Spleen (tissue), 11 donors: Measurements from ENCODE around the gene S100A8. TPM values are rescaled to one million over a fixed set of nuclear protein-coding genes. Genes with fewer than 3 reads are reported as not detected.

ENCODE experiments used
- DNase-seq: peaks from one replicate; pipeline ENCODE4 v3.0.0-alpha.2; 2020
- H3K27ac ChIP-seq, 8 donors: fragments of 200-600 bp; sonication (generic) in 7 of 8; 1 replicate in 4 of 8; 2 replicates in 4 of 8; pipeline versions ENCODE4 v1.5.0 to v1.8.0; 2016 to 2021; ENCODE audit warnings: inconsistent platforms in 4 of 8, mild to moderate bottlenecking in 4 of 8, moderate library complexity in 1 of 8
- H3K27me3 ChIP-seq, 7 donors: fragments of 200-600 bp; sonication (generic) in 6 of 7; replicated peaks in 1 of 7; 1 replicate in 4 of 7; 2 replicates in 3 of 7; pipeline versions ENCODE4 v1.5.0 to v1.8.0; 2016 to 2021; ENCODE audit warnings: inconsistent platforms in 3 of 7, mild to moderate bottlenecking in 1 of 7
- H3K36me3 ChIP-seq, 6 donors: fragments of 200-600 bp; sonication (generic) in 5 of 6; 1 replicate in 4 of 6; 2 replicates in 2 of 6; pipeline versions ENCODE4 v1.5.0 to v1.8.0; 2016 to 2021; ENCODE audit warnings: inconsistent platforms in 2 of 6
- H3K4me1 ChIP-seq, 6 donors: fragments of 200-600 bp; sonication (generic) in 5 of 6; 1 replicate in 3 of 6; 2 replicates in 3 of 6; pipeline versions ENCODE4 v1.5.0 to v1.8.0; 2016 to 2021; ENCODE audit warnings: inconsistent platforms in 3 of 6
- H3K4me3 ChIP-seq, 8 donors: fragments of 200-600 bp; sonication (generic) in 7 of 8; 1 replicate in 4 of 8; 2 replicates in 4 of 8; pipeline versions ENCODE4 v1.5.0 to v1.8.0; 2016 to 2021; ENCODE audit warnings: inconsistent platforms in 4 of 8, mild to moderate bottlenecking in 4 of 8, moderate library complexity in 2 of 8
- H3K9me3 ChIP-seq, 8 donors: fragments of 200-600 bp; sonication (generic) in 7 of 8; 1 replicate in 4 of 8; 2 replicates in 4 of 8; pipeline versions ENCODE4 v1.5.0 to v1.8.0; 2016 to 2021; ENCODE audit warnings: inconsistent platforms in 4 of 8
- CTCF ChIP-seq, 11 experiments: fragments of 200-600 bp in 7 of 11; fragments of 450-650 bp in 4 of 11; sonication (generic) in 4 of 11; IDR thresholded peaks in 8 of 11; conservative IDR thresholded peaks in 3 of 11; 1 replicate in 7 of 11; 2 replicates in 4 of 11; pipeline versions ENCODE4 v1.4.0 to v1.8.0; 2016 to 2021; ENCODE audit warnings: antibody characterized with exemption in 11 of 11, inconsistent platforms in 4 of 11, mild to moderate bottlenecking in 1 of 11
- POLR2A ChIP-seq, 3 donors: fragments of 450-650 bp; IDR thresholded peaks; one replicate each; pipeline ENCODE4 v1.5.1; 2017; ENCODE audit warnings: antibody characterized with exemption in 3 of 3, mild to moderate bottlenecking in 1 of 3
- POLR2AphosphoS5 ChIP-seq, 3 donors: sonication (generic); formaldehyde crosslinking; IDR thresholded peaks; one replicate each; pipeline ENCODE4 v1.5.1; 2017; ENCODE audit warnings: antibody characterized with exemption in 3 of 3
- WGBS, 5 donors: extraction: QIAGEN DNeasy Blood & Tissue Kit in 3 of 5; methylation state at CpG; one replicate each; pipeline versions ENCODE4 v1.1.5 to v1.1.7; 2013 to 2018; 5-methylcytosine and 5-hydroxymethylcytosine counted together
- intact Hi-C: fragments of 100-400 bp; cut with DNase I; formaldehyde crosslinking; loops from one replicate; pipeline ENCODE4 v1.15.0; 2023; ENCODE audit warnings: low total_unique reads
- polyA plus RNA-seq, 3 donors: library from polyadenylated mRNA; stranded (reverse); fragments of 200-250 nt; gene quantifications; one replicate each; pipeline ENCODE4 v1.2.1, GENCODE V29; 2013
- total RNA-seq, 7 donors: library from RNA; depleted of rRNA in 3 of 7; stranded (reverse); fragments of >200 nt in 3 of 7; fragmentation: NEBNext Ultra II Directional in 4 of 7; extraction: Animal tissue kit (Norgen Biotek cat#: 25700) in 4 of 7; gene quantifications; one replicate each; pipeline versions ENCODE4 v1.1.0 to v1.2.1, GENCODE V29; 2016 to 2021
- donor health status: healthy with polysubstance abuse.
- donor health status: DM: no; HTN: no; CAD: no; lungs with moderate emphysema.
- donor health status: DM: no; HTN: no; CAD: no.
- donor health status: Bipolar disorder and iron deficiency.
- donor health status: healthy.
- donor health status: DM: no; HTN: no; CAD: no.
- donor health status: DM: yes; HTN: yes; CAD: no.

S100A8 gene
- total and polyA plus RNA-seq, 10 donors = 756 to 7,676 (median 1,458) TPM

GRCh38 chr1:153431002-153431401 is 40.1 kb upstream of the S100A8 start:
- peaks cover 0 to 69% (median 0%) of the 10 kb centered on the region in 7 donors for H3K27me3 ChIP-seq
- WGBS, 5 donors = 76 to 91% (median 86%) methylated on average over 14 to 17 of the region's 17 CpGs
- no peak overlapping the region for H3K4me3 ChIP-seq
- no peaks in the 10 kb centered on the region for H3K36me3 ChIP-seq
- no peaks in the 10 kb centered on the region for H3K4me1 ChIP-seq
- DNase-seq = no peak
- no peaks in the 10 kb centered on the region for H3K9me3 ChIP-seq
- intact Hi-C loops = no loop called here
- no peak overlapping the region for H3K27ac ChIP-seq
- no peak for TF ChIP-seq POLR2A (IDR thresholded peaks at IDR 0.05)
- no peak for TF ChIP-seq POLR2AphosphoS5 (IDR thresholded peaks at IDR 0.05)
- no peak for TF ChIP-seq CTCF (IDR thresholded peaks at IDR 0.05 in 8 of 11, conservative IDR thresholded peaks at IDR 0.05 in 3 of 11)

DNA sequence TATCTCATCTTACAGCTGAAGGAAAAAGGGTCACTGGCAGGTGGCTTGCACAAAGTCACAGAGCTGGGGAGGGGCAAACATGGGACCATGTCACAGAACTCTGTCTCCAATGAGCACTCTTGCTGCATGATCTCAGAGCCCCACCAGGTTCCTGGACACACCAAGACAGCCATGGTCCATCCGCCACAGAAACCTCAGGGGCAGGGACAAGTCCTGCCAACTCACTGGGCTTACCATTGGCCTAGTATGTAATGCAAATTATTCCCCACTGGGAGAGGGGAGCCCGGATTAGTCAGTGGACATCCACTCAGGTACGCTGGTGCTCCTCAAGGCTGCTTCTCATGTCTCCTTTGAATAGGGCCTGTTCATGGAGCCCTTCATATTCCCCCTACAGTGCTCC is 39.7 kb upstream of the S100A8 start:
- Histone ChIP-seq H3K4me1 (no peaks in the 10 kb centered on the region), H3K4me3 (no peak overlapping the region), H3K27ac (no peak overlapping the region), H3K9me3 (no peaks in the 10 kb centered on the region), H3K36me3 (no peaks in the 10 kb centered on the region), H3K27me3 (peaks cover 0 to 71% (median 0%) of the 10 kb centered on the region in 7 donors)
- 62 to 88% (median 79%) methylated on average over 3 of the region's 3 CpGs for WGBS, 5 donors
- no peak for DNase-seq
- no peak for TF ChIP-seq POLR2A (IDR thresholded peaks at IDR 0.05)
- no peak for TF ChIP-seq CTCF (IDR thresholded peaks at IDR 0.05 in 8 of 11, conservative IDR thresholded peaks at IDR 0.05 in 3 of 11)
- no peak for TF ChIP-seq POLR2AphosphoS5 (IDR thresholded peaks at IDR 0.05)
- intact Hi-C loops = no loop called here

- WGBS, 5 donors = 78 to 100% (median 80%) methylated on average over 2 of the region's 2 CpGs
- H3K27me3 ChIP-seq = peaks cover 0 to 72% (median 0%) of the 10 kb centered on the region in 7 donors
- no peaks in the 10 kb centered on the region for H3K4me1 ChIP-seq
- H3K36me3 ChIP-seq = no peaks in the 10 kb centered on the region
- intact Hi-C loops = no loop called here
- H3K9me3 ChIP-seq = no peaks in the 10 kb centered on the region
- H3K27ac ChIP-seq = no peak overlapping the region
- DNase-seq = no peak
- no peak for TF ChIP-seq POLR2AphosphoS5 (IDR thresholded peaks at IDR 0.05)
- no peak for TF ChIP-seq CTCF (IDR thresholded peaks at IDR 0.05 in 8 of 11, conservative IDR thresholded peaks at IDR 0.05 in 3 of 11)
- no peak for TF ChIP-seq POLR2A (IDR thresholded peaks at IDR 0.05)
- H3K4me3 ChIP-seq = no peak overlapping the region
These were observed 39.3 kb upstream of the S100A8 start for GRCh38 chr1:153430166-153430553.

- H3K4me1 ChIP-seq = no peaks in the 10 kb centered on the region
- peaks cover 0 to 70% (median 0%) of the 10 kb centered on the region in 7 donors for H3K27me3 ChIP-seq
- H3K9me3 ChIP-seq = no peaks in the 10 kb centered on the region
- DNase-seq = no peak
- intact Hi-C loops = no loop called here
- no peak for TF ChIP-seq POLR2AphosphoS5 (IDR thresholded peaks at IDR 0.05)
- TF ChIP-seq CTCF (IDR thresholded peaks at IDR 0.05 in 8 of 11, conservative IDR thresholded peaks at IDR 0.05 in 3 of 11) = no peak
- TF ChIP-seq POLR2A (IDR thresholded peaks at IDR 0.05) = no peak
- H3K4me3 ChIP-seq = no peak overlapping the region
- no peaks in the 10 kb centered on the region for H3K36me3 ChIP-seq
- no peak overlapping the region for H3K27ac ChIP-seq
- 59 to 81% (median 78%) methylated on average over 7 of the region's 7 CpGs for WGBS, 5 donors
These were observed 38.6 kb upstream of the S100A8 start for GRCh38 chr1:153429266-153430165.
